HG02623 (cell line): Measurements from ENCODE around the gene CHIA.
"Not testable (repeated sequence)": the region's sequence is repeated elsewhere in the genome, so short reads cannot be mapped to it uniquely, and the experiment has no call there.

ENCODE experiments used
- ATAC-seq: cut with Tn5 transposase; IDR thresholded peaks from one replicate; pipeline ENCODE4 v1.9.1; 2021; ENCODE audit warnings: moderate library complexity; ENCODE audit not compliant: unreplicated experiment

CHIA gene

GRCh38 chr1:111283838-111284237 is 6.8 kb upstream of the CHIA start:
- no peak for ATAC-seq

- ATAC-seq, result no peak
Observed at GRCh38 chr1:111285879-111286278, 4.8 kb upstream of the CHIA start.

GRCh38 chr1:111286912-111287311 is 3.7 kb upstream of the CHIA start:
- ATAC-seq, result no peak

GRCh38 chr1:111289371-111289770 is 1.3 kb upstream of the CHIA start:
- no peak for ATAC-seq

GRCh38 chr1:111290104-111290503 is 547 bp upstream of the CHIA start:
- ATAC-seq, result no peak

GRCh38 chr1:111294390-111294789 is 3.7 kb downstream of the CHIA start:
- ATAC-seq, result no peak

- ATAC-seq, result no peak
Observed at GRCh38 chr1:111302374-111302773, 11.7 kb downstream of the CHIA start.

GRCh38 chr1:111309690-111310089 is 19.0 kb downstream of the CHIA start:
- ATAC-seq, result no peak

- no peak for ATAC-seq
Observed at GRCh38 chr1:111318523-111318922, 27.9 kb downstream of the CHIA start.

- no peak for ATAC-seq
Observed at GRCh38 chr1:111320066-111320879, 29.6 kb downstream of the CHIA start.

GRCh38 chr1:111323231-111323630 is 32.6 kb downstream of the CHIA start:
- ATAC-seq, result no peak

GRCh38 chr1:111332190-111332589 is 41.5 kb downstream of the CHIA start:
- ATAC-seq, result peak; percentile 61

GRCh38 chr1:111334169-111334568 is 43.5 kb downstream of the CHIA start:
- no peak for ATAC-seq

- not testable (repeated sequence) for ATAC-seq
Observed at GRCh38 chr1:111335214-111335877, 44.7 kb downstream of the CHIA start.

GRCh38 chr1:111338849-111339248 is 48.2 kb downstream of the CHIA start:
- not testable (repeated sequence) for ATAC-seq

GRCh38 chr1:111346089-111346885 is 55.6 kb downstream of the CHIA start:
- ATAC-seq, result peak; percentile 97

GRCh38 chr1:111347026-111347425 is 56.4 kb downstream of the CHIA start:
- ATAC-seq, result no peak

- no peak for ATAC-seq
Observed at GRCh38 chr1:111351700-111352099, 61.0 kb downstream of the CHIA start.

- ATAC-seq, result no peak
Observed at GRCh38 chr1:111354584-111354983, 63.9 kb downstream of the CHIA start.

- no peak for ATAC-seq
Observed at GRCh38 chr1:111358964-111359363, 68.3 kb downstream of the CHIA start.

GRCh38 chr1:111359376-111359775 is 68.7 kb downstream of the CHIA start:
- no peak for ATAC-seq

GRCh38 chr1:111360257-111360656 is 69.6 kb downstream of the CHIA start:
- ATAC-seq, result not testable (repeated sequence)
